Stimulated activated CD4-positive, alpha-beta T cell treated with anti-CD3 and anti-CD28 coated beads, Interleukin-15, amount 100 ng/mL, for 48 hours (primary cell): ENCODE results near the gene PNPO.

Experiments
- DNase-seq, 2 donors: peaks; one replicate each; pipeline ENCODE4 v3.0.0-alpha.2; 2020; ENCODE audit warnings: low read depth in 2 of 2

The PNPO gene

GRCh38 chr17:47949946-47950345 is 8.6 kb downstream of the PNPO start:
- DNase-seq: no peak

DNA sequence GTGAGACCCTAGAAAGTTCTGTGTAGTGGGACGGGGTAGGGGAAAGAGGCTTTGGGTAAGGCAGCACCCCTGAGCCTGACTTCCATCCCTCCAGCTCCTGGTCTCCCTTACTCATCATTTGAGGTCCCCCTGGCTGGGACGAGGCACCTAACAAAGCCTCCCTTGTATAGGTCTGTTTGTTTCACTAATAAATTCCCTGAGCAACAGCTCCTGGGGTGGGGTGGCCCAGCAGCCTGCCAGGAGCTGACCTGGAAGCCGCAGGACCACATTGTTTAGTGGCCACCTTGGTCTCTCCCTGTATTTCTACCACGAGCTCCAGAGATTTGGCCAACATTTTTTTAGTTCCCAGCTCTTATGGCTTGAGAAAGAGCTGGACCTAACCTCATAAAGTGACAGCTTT is 9.1 kb downstream of the PNPO start:
- no peak for DNase-seq

DNA sequence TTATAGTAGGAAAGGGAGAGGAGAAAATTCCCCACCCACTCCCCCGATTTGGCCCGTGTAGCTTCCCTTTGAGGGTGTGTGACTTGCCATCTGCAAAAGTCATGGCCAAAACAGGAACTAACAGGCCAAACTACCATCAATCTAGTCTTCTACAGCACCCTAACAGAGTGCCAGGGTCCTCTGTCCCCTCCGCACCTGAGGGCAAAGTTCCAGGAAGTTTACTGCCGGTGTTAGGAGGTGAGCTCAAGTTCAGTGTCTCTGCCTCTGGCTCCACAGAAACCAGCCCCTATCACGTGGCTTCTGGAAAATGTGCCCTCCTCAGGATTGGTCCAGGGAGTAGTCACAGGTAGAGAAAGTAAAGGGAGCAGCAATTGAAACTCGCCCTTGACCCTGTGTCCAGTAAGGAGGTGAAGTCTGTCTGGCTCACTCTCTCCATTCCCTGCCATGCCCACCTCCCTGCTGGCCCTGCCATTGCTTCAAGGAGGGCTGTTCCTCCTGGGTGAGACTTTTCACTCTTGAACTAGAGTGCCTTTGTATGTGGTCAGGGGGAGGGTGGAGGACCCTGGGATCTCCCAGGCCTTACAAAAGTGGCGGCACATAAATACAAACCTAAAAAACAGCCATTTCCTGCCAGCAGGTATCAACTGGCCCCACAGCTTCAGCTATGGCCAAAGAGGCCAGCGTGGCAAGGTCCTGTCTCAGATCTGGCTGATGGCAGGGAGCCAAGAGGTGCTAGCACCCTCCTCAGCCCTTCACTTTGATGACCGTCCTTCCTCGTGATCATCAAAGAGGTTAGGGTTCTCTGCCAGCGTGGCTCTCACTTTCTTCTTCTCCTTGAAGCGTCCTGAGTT is 11.0 kb downstream of the PNPO start:
- DNase-seq: no peak

DNA sequence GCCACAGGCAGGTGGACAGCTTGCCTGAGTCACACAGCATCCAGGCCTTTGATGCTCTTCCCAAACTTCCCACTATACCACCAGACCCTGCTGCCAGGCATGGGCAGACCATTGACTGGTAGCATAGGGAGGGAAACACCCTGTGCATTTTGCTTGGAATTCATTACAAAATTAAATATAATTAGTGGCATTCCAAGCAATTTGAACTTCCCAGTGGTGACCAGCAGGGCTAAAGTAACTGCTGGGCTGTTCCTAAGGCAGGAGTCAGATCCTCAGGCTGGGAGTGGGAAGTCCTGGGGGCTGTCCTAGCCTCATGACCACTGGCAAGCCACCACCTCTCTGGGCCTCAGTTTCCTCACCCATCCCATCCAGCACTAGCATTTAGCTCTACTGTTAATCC is 12.5 kb downstream of the PNPO start:
- DNase-seq: no peak

DNA sequence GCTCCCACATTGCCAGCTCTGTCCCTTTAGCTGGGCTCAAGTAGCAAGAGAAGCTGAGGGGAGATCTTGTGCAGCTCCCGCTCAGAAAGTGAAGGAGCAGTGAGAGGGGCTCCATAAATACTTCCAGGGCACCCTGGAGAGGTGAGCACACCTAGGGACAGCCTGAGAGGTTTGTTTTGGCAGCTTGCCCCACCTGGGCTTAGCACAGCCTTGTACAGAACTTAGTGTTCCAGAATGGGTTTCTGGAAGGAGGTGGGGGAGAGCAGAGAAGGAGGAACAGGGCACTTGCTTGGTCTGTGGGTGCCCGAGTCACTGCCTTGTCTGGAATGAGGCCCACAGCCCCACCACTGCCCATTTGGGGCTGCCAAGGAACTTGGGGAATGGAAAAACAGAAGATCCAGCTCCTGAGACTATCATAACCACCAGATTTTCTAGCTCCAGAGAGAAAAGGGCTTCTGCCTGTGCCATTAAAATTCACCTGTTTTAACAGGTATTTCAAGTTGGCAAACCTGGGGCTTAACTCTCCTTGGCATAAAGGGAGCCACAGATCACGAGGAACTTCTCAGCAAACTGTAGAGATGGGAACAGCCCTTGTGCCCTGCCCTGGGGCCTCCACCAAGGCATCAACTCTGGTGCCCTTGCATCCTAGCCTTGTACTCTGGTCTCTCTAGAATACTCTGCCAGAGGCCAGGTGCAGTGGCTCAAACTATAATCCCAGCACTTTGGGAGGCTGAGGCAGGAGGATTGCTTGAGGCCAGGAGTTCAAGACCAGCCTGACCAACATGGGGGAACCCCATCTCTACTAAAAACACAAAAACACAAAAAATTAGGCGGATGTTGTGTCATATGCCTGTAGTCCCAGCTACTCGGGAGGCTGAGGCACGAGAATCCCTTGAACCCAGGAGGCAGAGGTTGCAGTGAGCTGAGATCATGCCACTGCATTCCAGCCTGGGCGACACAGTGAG is 14.4 kb downstream of the PNPO start:
- no peak for DNase-seq

- no peak for DNase-seq
Measured at GRCh38 chr17:47956791-47957590, 15.6 kb downstream of the PNPO start.

DNA sequence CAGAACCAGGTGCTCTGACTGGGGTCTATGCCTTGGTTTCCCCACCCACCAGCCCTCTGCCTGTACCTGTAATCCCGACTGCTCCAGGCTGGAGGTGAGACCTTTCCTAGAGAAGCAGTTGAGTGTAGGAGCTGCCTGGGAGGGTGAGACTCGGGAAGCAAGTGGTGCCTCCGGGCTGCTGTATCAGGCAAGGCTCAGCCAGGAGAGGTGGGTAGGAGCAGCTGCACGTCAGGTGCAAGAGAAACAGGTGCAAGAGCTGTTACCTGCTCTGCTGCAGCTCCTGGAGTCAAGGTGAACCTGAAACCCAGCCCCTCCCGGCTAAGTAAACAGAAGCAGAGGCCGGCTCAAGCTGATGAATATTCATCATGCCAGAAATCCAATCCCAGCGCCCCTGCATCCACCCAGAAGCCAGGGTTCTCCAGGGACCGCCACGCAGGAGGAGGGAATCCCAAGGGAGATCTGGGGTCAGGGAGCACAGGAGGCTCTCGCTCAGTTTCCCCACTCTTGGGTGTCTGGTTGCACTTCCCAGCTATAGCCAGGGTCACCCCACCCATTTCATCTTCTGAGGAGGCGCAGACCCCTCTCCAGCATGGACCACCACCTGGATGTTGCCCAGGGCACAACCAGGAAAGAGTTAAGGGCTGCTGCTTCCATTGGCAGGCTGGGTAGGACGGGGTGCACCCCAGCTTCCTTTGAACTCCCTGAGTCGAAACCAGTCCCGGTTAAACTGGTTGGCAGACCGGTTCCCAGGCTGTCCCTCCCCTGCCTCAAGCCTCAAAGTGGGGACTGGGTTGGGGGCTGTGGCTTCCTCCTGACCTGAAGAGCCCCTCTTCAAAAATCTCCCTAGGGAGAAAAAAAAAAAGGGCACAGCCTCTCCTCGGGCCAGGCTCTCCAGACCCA is 16.5 kb downstream of the PNPO start, which contains the start of gene PRR15L:
Gene PRR15L, minus strand, starts transcription at position 293 of the 900 bp plus-strand sequence. CDS start 4,649 bp downstream, outside the sequence.
- no peak for DNase-seq

DNA sequence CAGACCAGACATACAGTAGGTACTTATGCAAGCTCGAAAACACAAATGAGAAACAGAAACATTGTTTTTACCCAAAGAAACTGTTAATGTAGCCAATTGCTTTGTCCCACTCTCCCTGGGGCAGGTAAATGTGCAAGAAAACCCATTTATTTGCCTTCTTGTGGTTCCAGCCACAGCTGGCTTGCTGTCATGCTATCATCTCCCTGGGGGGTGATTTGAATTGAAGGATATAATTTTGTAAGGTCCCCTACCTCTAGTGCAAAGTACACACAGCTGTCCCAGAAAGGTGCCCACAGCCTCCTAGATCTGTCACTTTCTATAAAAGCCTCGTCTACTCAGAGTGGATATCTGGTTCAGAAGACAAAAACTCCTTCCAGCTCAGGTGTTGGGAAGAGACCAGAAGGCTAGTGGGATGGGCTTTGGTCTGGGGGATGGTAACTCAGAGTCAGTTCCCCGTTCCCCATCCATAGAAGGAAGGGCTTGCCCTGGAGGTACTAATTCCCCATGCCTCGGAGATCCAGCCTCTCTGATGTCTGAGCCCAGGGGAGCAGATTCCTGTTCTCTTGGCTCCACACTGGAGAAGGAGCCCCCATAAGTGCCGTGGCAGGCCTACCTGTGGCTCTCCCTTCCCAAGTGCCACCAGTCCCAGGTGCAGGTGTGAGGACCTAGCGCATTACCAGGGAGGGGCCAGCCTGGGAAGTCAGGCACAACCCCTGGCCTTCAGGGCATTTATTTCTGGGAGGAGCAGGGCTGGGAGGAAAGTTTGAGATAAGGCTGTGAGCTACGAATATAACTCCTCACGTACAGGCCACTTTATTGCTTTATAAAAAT is 18.7 kb downstream of the PNPO start:
- no peak for DNase-seq

GRCh38 chr17:47961406-47961805 is 20.0 kb downstream of the PNPO start:
- DNase-seq: no peak

- DNase-seq: no peak
Measured at GRCh38 chr17:47962901-47963300, 21.5 kb downstream of the PNPO start.

DNA sequence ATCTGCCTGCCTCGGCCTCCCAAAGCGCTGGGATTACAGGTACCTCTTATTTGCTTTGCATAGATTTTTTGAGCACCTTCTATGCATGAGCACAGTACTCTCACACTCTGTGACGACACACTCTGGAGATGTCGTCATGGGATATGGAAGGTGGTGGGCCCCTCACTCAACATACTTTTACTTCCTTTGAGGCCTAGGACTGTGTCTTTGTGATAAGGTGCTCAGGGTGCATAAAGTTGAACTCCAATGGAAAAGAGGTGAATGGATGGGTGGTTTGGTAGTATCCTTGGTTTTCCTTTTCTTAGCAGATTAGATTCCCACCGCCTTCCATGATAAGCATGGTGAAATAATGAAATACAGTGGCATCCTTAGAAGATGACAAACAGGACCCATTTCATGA is 23.5 kb downstream of the PNPO start:
- DNase-seq: no peak

- DNase-seq: no peak
Measured at GRCh38 chr17:47966079-47966519, 24.7 kb downstream of the PNPO start.

DNA sequence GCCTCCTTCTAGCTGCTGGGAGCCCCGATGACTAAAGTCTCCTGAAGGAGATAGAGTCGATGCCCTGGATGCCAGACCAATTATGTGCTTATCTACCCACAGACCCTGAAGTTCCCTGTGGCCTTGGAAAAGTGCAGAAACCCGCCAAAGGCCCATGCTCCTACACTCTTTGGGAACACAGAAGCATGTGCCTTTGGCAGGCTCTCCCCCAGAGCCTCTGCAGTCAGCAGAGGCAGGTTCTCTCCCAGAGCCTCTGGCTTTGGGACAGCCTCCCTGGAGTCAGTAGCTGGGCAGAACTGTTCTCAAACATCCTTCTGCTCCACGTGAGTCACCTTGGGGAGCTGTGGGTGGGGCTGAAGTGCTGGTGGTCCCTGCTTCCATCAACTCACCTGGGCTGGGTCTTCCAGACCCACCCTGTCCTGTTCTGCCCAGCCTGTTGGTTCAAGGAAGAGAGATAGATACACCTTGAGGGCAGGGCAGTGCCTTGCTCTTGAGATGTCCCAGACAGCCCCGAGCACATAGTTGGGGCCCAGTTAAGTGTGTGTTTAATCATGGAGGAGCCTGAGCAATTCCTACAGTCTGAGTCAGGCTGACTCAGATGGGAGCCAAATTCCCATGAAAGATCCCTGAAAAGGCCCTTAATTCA is 26.4 kb downstream of the PNPO start:
- no peak for DNase-seq

DNA sequence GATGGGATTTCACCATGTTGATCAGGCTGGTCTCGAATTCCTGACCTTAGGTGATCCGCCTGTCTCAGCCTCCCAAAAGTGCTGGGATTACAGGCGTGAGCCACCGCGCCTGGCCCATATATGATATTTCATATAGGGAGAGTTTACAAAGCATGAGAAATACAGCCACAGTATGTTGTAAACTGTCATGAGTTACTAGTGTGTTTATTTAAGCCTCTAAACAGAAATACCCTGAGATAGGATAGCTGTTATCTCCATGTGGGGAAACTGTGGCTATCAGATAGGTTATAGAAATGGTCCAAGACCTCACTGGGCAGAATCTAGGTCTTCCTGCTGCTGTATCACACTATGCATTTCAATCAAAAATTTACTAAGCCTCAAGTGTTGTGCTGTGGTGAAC is 27.5 kb downstream of the PNPO start:
- DNase-seq: no peak

DNA sequence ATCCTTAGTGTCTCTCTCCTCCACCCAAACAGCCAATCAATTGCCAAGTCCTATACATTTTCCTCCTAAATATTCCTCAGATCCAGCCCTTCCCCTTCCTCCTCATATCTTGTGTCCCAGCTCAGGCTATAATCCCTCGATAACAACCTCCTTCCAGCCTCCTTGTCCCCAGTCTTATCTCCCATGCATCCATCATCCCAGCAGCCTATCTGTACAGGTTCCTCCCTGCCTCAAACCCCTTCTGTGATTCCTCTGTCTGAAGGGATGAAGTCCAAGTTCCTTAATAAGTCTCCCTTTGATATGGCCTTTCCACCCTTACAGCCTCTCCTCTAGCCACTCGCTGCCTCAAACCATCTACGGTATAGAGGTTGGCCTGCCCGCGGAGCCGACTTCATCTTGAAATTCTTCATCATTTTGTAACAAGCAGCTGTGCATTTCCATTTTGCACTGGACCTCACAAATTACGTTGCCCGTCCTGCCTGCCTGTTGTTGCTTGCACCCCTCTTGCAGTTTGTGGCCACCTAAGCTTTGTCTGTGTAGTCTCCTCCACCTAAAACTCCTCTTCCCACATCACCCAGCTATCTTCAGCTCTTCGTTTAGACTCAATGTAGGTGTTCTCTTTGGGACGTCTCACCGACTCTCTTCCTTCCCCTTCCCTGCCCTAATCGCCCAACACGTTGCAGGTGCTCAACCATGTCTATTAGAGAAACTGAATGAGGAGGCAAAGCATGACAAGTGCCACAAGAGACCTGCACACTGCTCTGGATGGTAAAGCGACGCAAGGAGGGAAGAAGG is 28.8 kb downstream of the PNPO start:
- DNase-seq: no peak

DNA sequence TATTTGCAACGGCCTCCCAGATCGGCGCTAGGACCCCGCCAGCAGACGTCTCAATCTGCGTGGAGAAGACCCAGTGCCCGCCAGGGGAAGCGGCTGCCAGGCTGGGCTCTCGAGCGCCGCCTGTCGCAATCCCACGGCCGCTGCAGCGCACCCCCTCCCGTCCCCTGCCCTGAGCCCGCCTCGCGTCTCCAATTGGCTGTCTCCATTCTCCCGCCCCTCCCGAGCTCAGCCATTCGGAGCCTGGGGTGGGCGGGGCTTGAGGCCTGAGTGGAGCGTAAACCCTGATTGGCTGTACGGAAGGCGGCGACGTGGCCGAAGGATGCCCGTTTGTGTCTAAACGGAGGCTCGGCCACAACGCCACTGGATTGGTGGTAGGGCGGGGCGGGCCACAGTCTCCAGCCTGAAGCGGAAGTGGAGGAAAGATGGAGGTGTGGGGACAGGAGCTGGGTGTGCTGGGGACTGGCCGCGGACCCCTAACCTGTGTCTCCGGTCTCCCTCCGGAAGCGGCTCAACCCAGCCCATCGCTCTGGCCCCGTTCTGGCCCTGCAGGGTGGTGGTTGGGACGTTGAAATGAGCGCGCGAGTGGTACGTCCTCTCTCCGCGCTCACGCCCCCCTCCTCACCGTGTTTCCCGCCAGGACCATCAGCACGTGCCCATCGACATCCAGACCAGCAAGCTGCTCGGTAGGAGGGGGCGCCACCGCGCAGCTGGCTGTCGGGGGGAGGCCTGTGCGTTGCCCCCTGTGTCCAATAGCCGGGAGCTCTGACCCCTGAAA is 29.5 kb downstream of the PNPO start, which contains the start of gene CDK5RAP3:
Gene CDK5RAP3, plus strand, starts transcription at position 389 of the 775 bp plus-strand sequence. Its CDS starts 34 bp downstream, at position 423.
- DNase-seq: peak; percentile 99 to 100

DNA sequence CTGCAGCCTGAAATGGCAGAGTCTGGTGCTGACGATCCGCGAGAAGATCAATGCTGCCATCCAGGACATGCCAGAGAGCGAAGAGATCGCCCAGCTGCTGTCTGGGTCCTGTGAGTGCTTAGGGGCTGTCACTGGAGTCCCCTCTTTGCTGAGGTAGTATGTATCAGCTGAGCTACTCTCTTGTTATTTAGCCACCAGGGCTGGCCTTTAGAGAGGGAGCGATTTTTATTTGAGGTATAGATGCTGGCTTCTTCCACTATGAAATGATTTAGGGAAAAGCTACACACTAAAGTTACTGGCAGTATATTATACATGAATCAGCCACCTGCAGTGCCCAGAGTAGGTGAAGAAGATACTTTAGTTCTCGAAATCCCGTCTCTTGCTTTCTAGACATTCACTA is 32.2 kb downstream of the PNPO start:
- no peak for DNase-seq
